B cell (primary cell): Measurements from ENCODE around the gene LANCL2. TPM values are rescaled to one million over a fixed set of nuclear protein-coding genes. Genes with fewer than 3 reads are reported as not detected.
"Not testable (repeated sequence)": the region's sequence is repeated elsewhere in the genome, so short reads cannot be mapped to it uniquely, and the experiment has no call there.

Experiments
- ATAC-seq: fragments of 200-7000 bp; cut with Tn5 transposase; one replicate; pipeline ENCODE4 v1.10.0; 2021; ENCODE audit warnings: low read depth, mild to moderate bottlenecking, moderate number of reproducible peaks, moderate library complexity
- CTCF ChIA-PET: fragments of 350-600 bp; sonication (Branson Sonifier 250); formaldehyde crosslinking; loops from one replicate; lab custom pipeline; 2021; ENCODE audit warnings: antibody characterized with exemption, inconsistent platforms; lab: Charles Lee
- POLR2A ChIA-PET: fragments of 350-600 bp; sonication (Branson Sonifier 250); formaldehyde crosslinking; loops from one replicate; lab custom pipeline; 2021; ENCODE audit warnings: antibody characterized with exemption; lab: Charles Lee
- DNase-seq: peaks from one replicate; pipeline ENCODE4 v3.0.0; 2013
- H2AFZ ChIP-seq: 2 replicates; pipeline ENCODE4 v1.6.1; 2012; ENCODE audit warnings: mild to moderate bottlenecking, low read depth, low read length; ENCODE audit not compliant: insufficient read depth, poor library complexity, severe bottlenecking
- H3K27ac ChIP-seq, 2 donors: 1 replicate in 1 of 2; 2 replicates in 1 of 2; pipeline ENCODE4 v1.5.1; 2012 to 2013; ENCODE audit warnings: low read length in 2 of 2, mild to moderate bottlenecking in 2 of 2, moderate library complexity in 1 of 2
- H3K27me3 ChIP-seq, 4 experiments: fragments of 200-600 bp in 1 of 4; sonication (generic) in 1 of 4; replicated peaks in 1 of 4; 1 replicate in 2 of 4; 2 replicates in 2 of 4; pipeline versions ENCODE4 v1.6.1 to v1.7.0; 2013 to 2016; ENCODE audit warnings: low read length in 3 of 4, mild to moderate bottlenecking in 2 of 4, mixed read lengths in 1 of 4, moderate library complexity in 1 of 4; ENCODE audit not compliant: insufficient read depth in 4 of 4, control insufficient read depth in 3 of 4; ENCODE audit errors: control extremely low read depth in 1 of 4
- H3K36me3 ChIP-seq, 2 experiments: replicated peaks in 1 of 2; 1 replicate in 1 of 2; 2 replicates in 1 of 2; pipeline versions ENCODE4 v1.6.1 to v1.7.1; 2013; ENCODE audit warnings: low read length in 1 of 2; ENCODE audit not compliant: insufficient read depth in 2 of 2, control insufficient read depth in 1 of 2; ENCODE audit errors: control extremely low read depth in 1 of 2, extremely low read depth in 1 of 2
- H3K4me1 ChIP-seq, 2 donors: fragments of 200-600 bp in 1 of 2; sonication (generic) in 1 of 2; 1 replicate in 1 of 2; 2 replicates in 1 of 2; pipeline versions ENCODE4 v1.5.1 to v1.6.1; 2013 to 2017; ENCODE audit warnings: low read length in 2 of 2; ENCODE audit not compliant: control insufficient read depth in 2 of 2, insufficient read depth in 2 of 2
- H3K4me2 ChIP-seq: replicated peaks from 2 replicates; pipeline ENCODE3; 2012; ENCODE audit warnings: mild to moderate bottlenecking, low read depth, low read length; ENCODE audit not compliant: poor library complexity, severe bottlenecking
- H3K4me3 ChIP-seq, 5 experiments: fragments of 200-600 bp in 1 of 5; sonication (generic) in 1 of 5; 1 replicate in 3 of 5; 2 replicates in 2 of 5; pipeline versions ENCODE4 v1.5.1 to v1.7.0; 2011 to 2016; ENCODE audit warnings: low read length in 4 of 5, mild to moderate bottlenecking in 4 of 5, low read depth in 2 of 5, control low read depth in 1 of 5, moderate library complexity in 1 of 5; ENCODE audit not compliant: insufficient read depth in 1 of 5; ENCODE audit errors: control extremely low read depth in 1 of 5, extremely low read depth in 1 of 5
- H3K79me2 ChIP-seq: fragments of 200-600 bp; sonication (generic); one replicate; pipeline ENCODE4 v1.6.0; 2016; ENCODE audit warnings: low read length; ENCODE audit not compliant: control insufficient read depth, insufficient read depth
- H3K9ac ChIP-seq: fragments of 200-600 bp; sonication (generic); 2 replicates; pipeline ENCODE4 v1.6.1; 2017; ENCODE audit warnings: mild to moderate bottlenecking, low read length, moderate library complexity
- H3K9me3 ChIP-seq, 3 donors: one replicate each; pipeline versions ENCODE4 v1.6.1 to v1.7.1; 2013; ENCODE audit warnings: low read length in 2 of 3; ENCODE audit not compliant: control insufficient read depth in 2 of 3, insufficient read depth in 1 of 3; ENCODE audit errors: control extremely low read depth in 1 of 3
- H4K20me1 ChIP-seq: 2 replicates; pipeline ENCODE4 v1.6.0; 2012; ENCODE audit warnings: mild to moderate bottlenecking, low read length; ENCODE audit not compliant: insufficient read depth, control insufficient read depth, poor library complexity, severe bottlenecking
- H3K27ac Mint-ChIP-seq: one replicate; pipeline ENCODE4 v1.8.0; 2021; ENCODE audit warnings: mixed read lengths
- H3K27me3 Mint-ChIP-seq: one replicate; pipeline ENCODE4 v1.8.0; 2021; ENCODE audit warnings: mixed read lengths
- H3K4me1 Mint-ChIP-seq: one replicate; pipeline ENCODE4 v1.8.0; 2021; ENCODE audit warnings: mixed read lengths
- H3K4me3 Mint-ChIP-seq: one replicate; pipeline ENCODE4 v1.8.0; 2021; ENCODE audit warnings: mixed read lengths
- H3K9me3 Mint-ChIP-seq: one replicate; pipeline ENCODE4 v1.8.0; 2022; ENCODE audit warnings: mixed read lengths; ENCODE audit not compliant: insufficient read depth
- EZH2 ChIP-seq: IDR thresholded peaks from 2 replicates; pipeline ENCODE4 v1.6.1; 2012; ENCODE audit warnings: borderline replicate concordance, low read depth, mild to moderate bottlenecking, moderate library complexity, low read length; ENCODE audit not compliant: insufficient read depth, poor library complexity, severe bottlenecking
- WGBS: methylation state at CpG from one replicate; pipeline ENCODE4 v1.1.5; 2013; ENCODE audit warnings: missing lambda C conversion rate; ENCODE audit not compliant: insufficient coverage; 5-methylcytosine and 5-hydroxymethylcytosine counted together
- intact Hi-C: fragments of 100-400 bp; cut with micrococcal nuclease; formaldehyde crosslinking; loops from one replicate; pipeline ENCODE4 v1.10.0; 2022
- polyA plus RNA-seq: library from polyadenylated mRNA; depleted of rRNA; stranded (reverse); fragments of >200 nt; gene quantifications from 2 replicates; pipeline ENCODE4 v1.2.3, GENCODE V29; 2012
- total RNA-seq, 2 donors: library from RNA; stranded (reverse); fragments of 120-200 nt in 1 of 2; gene quantifications; 1 replicate in 1 of 2; 2 replicates in 1 of 2; pipeline versions ENCODE4 v1.2.3 to v1.2.4, GENCODE V29; 2013 to 2022
- TF ChIP-seq, protein P1 (sequence below): fragments of 200-600 bp; IDR thresholded peaks from one replicate; pipeline ENCODE4 v1.8.0; 2022; ENCODE audit warnings: antibody characterized with exemption, mild to moderate bottlenecking

Gene LANCL2
- total and polyA plus RNA-seq, 2 donors (not counting 1 experiment from before 2014, with no cell fraction given), result 3.5 to 8.1 TPM

DNA sequence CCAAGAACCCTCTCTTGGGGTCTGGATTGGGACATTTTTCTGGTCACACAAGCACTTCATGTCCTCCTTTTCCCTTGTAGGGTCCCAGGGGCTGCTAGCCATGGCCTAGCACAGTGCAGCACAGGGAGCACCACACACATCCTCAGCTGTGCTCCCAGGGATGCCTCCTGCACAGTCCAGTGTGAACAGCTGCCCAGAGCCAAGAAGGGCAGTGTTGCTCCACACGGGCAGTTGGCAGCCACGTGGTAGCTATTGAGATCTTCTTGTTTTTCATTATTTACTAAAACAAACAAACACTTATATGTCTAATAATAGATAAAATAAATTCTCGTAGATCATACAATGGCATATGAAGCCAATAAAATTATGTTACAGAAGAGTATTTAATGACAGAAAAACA, 13.9 kb upstream of the LANCL2 start:
- Mint-ChIP-seq H3K9me3 (no peaks in the 10 kb centered on the region), H3K27ac (no peak overlapping the region), H3K27me3 (peaks cover 25% of the 10 kb centered on the region), H3K4me1 (no peaks in the 10 kb centered on the region), H3K4me3 (no peak overlapping the region)
- Histone ChIP-seq H2AFZ (no peak overlapping the region), H3K9ac (no peak overlapping the region), H3K9me3 (no peaks in the 10 kb centered on the region), H3K36me3 (no peaks in the 10 kb centered on the region), H3K27me3 (peaks cover 0 to 2% (median 0%) of the 10 kb centered on the region in 4 experiments), H3K4me3 (no peak overlapping the region), H3K4me1 (no peaks in the 10 kb centered on the region), H3K27ac (no peak overlapping the region), H3K4me2 (no peak overlapping the region), H3K79me2 (no peaks in the 10 kb centered on the region), H4K20me1 (no peaks in the 10 kb centered on the region)
- POLR2A ChIA-PET, result no interaction called here
- intact Hi-C loops, result no loop called here
- TF ChIP-seq, protein P1, sequence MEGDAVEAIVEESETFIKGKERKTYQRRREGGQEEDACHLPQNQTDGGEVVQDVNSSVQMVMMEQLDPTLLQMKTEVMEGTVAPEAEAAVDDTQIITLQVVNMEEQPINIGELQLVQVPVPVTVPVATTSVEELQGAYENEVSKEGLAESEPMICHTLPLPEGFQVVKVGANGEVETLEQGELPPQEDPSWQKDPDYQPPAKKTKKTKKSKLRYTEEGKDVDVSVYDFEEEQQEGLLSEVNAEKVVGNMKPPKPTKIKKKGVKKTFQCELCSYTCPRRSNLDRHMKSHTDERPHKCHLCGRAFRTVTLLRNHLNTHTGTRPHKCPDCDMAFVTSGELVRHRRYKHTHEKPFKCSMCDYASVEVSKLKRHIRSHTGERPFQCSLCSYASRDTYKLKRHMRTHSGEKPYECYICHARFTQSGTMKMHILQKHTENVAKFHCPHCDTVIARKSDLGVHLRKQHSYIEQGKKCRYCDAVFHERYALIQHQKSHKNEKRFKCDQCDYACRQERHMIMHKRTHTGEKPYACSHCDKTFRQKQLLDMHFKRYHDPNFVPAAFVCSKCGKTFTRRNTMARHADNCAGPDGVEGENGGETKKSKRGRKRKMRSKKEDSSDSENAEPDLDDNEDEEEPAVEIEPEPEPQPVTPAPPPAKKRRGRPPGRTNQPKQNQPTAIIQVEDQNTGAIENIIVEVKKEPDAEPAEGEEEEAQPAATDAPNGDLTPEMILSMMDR, result no peak
- TF ChIP-seq EZH2, result no peak
- DNase-seq, result no peak
- no CpG with 5 or more reads among the region's 3 CpGs for WGBS
- CTCF ChIA-PET, result no interaction called here
- ATAC-seq, result no peak

DNA sequence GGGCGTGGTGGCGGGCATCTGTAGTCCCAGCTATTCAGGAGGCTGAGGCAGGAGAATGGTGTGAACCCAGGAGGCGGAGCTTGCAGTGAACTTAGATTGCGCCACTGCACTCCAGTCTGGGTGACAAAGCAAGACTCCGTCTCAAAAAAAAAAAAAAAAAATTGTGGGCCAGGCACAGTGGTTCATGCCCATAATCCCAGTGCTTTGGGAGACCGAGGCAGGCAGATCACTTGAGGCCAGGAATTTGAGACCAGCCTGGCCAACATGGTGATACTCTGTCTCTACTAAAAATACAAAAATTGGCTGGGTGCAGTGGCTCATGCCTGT, 12.2 kb upstream of the LANCL2 start:
- H3K27me3 Mint-ChIP-seq, result peaks cover 20% of the 10 kb centered on the region
- H3K27ac ChIP-seq, H3K9me3 ChIP-seq, H3K4me3 Mint-ChIP-seq, H3K9me3 Mint-ChIP-seq, H3K79me2 ChIP-seq, intact Hi-C loops, H3K4me2 ChIP-seq, H3K27ac Mint-ChIP-seq, H3K4me1 Mint-ChIP-seq, CTCF ChIA-PET, H3K4me3 ChIP-seq, H3K36me3 ChIP-seq, H3K4me1 ChIP-seq, H3K27me3 ChIP-seq, DNase-seq, H3K9ac ChIP-seq, H2AFZ ChIP-seq, ATAC-seq, H4K20me1 ChIP-seq: not testable (repeated sequence)
- 98% methylated on average over 4 of the region's 6 CpGs for WGBS
- POLR2A ChIA-PET, result interaction anchor here (0.7 kb wide), 1 partner anchor 271 kb away, joined by 4 read pairs; no protein-coding TSS in a partner anchor
